Measurements from ENCODE around the gene FZD1.
"Not testable (repeated sequence)": the region's sequence is repeated elsewhere in the genome, so short reads cannot be mapped to it uniquely, and the experiment has no call there.

Gene FZD1

DNA sequence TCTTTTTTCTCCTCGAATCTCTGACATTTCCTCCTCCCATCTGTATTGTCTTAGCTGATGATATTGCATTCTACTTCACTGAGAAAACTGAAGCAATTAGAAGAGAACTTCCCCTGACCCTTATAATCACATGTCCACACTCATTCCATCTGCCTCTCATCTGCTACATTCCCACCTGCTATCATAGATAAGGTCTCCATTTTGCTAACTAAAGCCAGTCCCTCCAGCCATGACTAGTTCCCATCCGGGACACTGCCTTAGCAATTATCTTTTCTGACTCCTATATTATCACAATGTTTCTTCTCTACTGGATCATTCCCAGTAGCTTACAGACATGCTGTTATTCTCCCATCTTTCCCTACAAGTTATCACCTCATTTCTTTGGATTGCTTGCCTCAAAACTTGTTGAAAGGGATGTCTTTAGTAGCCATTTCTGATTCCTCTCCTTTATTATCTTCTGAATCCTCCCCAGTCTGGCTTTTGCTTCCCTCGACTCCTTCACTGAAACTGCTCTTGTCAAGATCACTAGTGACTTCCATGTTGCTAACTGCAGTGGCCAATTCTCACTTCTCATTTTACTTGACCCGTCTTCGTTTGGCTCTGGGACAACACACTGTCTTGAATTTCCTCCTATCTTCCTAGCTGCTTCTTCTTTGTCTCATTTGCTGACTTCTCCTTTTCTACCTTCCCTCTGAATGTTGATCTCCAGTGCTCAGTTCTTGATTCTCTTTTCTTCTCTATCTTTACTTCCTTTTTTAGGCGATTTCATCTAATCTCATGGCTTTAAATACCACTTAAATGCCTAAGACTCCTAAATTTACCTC is 35.9 kb downstream of the FZD1 start:
- Histone ChIP-seq H3K9me3 (no peaks in the 10 kb centered on the region), H3K27me3 (no peaks in the 10 kb centered on the region), H3K4me3 (ENCODE audit: low read depth, low read length) (no peak overlapping the region), H3K36me3 (no peaks in the 10 kb centered on the region), H3K4me1 (no peaks in the 10 kb centered on the region)
- no peak for DNase-seq
- no peak for TF ChIP-seq CTCF (IDR thresholded peaks at IDR 0.05; ENCODE audit: low read depth, low read length)

GRCh38 chr7:91302794-91303193 is 38.6 kb downstream of the FZD1 start:
- H3K4me3 ChIP-seq (ENCODE audit: low read depth, low read length) = no peak overlapping the region
- H3K36me3 ChIP-seq = no peaks in the 10 kb centered on the region
- H3K9me3 ChIP-seq = no peaks in the 10 kb centered on the region
- TF ChIP-seq CTCF (IDR thresholded peaks at IDR 0.05; ENCODE audit: low read depth, low read length) = no peak
- no peaks in the 10 kb centered on the region for H3K4me1 ChIP-seq
- no peaks in the 10 kb centered on the region for H3K27me3 ChIP-seq
- no peak for DNase-seq

- no peak for TF ChIP-seq CTCF (IDR thresholded peaks at IDR 0.05; ENCODE audit: low read depth, low read length)
- Histone ChIP-seq H3K4me1 (no peaks in the 10 kb centered on the region), H3K9me3 (no peaks in the 10 kb centered on the region), H3K27me3 (no peaks in the 10 kb centered on the region), H3K36me3 (no peaks in the 10 kb centered on the region), H3K4me3 (ENCODE audit: low read depth, low read length) (no peak overlapping the region)
- no peak for DNase-seq
Observed at GRCh38 chr7:91306266-91306665, 42.0 kb downstream of the FZD1 start.

DNA sequence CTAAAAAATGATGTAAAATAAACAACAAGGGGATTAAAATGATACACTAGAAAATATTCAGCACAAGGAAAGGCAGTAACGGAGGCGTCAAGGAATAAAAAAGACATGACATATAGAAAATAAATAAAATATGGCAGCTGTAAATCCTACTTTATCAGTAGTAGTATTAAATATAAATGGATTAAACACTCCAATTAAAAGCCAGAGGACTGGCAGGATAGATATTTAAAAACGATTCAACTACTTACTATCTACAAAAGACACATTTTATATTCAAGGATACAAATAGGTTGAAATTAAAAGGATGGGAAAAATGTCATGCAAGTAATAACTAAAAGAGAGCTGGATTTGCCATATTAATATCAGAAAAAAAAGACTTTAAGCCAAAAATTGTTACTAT is 43.2 kb downstream of the FZD1 start:
- no peak for DNase-seq
- Histone ChIP-seq H3K9me3 (no peaks in the 10 kb centered on the region), H3K36me3 (no peaks in the 10 kb centered on the region), H3K27me3 (no peaks in the 10 kb centered on the region), H3K4me1 (no peaks in the 10 kb centered on the region), H3K4me3 (ENCODE audit: low read depth, low read length) (no peak overlapping the region)
- no peak for TF ChIP-seq CTCF (IDR thresholded peaks at IDR 0.05; ENCODE audit: low read depth, low read length)

DNA sequence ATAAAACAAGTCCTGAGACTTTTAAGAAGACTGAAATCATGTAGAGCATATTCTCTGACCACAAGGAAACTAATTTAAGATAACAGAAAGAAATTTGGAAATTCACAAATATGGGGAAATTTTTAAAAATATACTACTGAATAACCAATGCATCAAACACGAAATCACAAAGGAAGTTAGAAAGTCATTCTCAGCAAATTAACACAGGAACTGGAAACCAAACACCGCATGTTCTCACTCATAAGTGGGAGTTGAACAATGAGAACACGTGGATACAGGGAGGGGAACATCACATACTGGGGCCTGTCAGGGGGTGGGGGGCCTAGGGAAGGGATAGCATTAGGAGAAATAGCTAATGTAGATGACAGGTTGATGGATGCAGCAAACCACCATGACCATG is 44.0 kb downstream of the FZD1 start:
- not testable (repeated sequence) for H3K27me3 ChIP-seq; H3K9me3 ChIP-seq; H3K36me3 ChIP-seq; DNase-seq; H3K4me3 ChIP-seq (ENCODE audit: low read depth, low read length); H3K4me1 ChIP-seq

DNA sequence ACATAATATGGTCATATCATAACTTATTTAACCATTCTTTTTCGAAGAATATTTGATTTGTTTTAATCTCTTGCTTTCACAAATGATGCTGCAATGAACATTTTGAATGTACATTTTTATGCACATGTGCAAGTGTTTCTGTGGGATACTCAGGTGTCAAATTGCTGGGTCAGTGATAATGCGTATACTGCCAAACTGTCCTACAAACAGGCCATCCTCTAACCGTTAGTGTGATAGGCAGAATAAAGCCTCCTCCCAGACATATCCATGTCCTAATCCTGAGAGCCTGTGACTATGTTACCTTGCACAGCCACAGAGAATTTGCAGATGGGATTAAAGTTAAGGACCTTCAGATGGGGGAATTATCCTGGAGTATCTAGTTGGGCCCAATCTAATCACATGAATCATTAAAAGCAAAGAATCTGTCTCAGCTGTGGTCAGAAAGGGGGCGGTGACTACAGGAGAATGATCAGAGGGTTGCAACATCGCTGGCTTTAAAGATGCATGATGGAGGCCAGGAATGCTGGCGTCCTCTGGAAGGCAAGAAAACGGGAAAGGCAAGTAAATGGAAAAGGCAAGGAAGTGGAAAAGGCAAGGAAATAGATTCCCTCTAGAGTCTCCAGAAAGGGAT is 46.7 kb downstream of the FZD1 start:
- TF ChIP-seq CTCF (IDR thresholded peaks at IDR 0.05; ENCODE audit: low read depth, low read length) = no peak
- no peak overlapping the region for H3K4me3 ChIP-seq (ENCODE audit: low read depth, low read length)
- H3K9me3 ChIP-seq = no peaks in the 10 kb centered on the region
- no peaks in the 10 kb centered on the region for H3K27me3 ChIP-seq
- H3K4me1 ChIP-seq = no peaks in the 10 kb centered on the region
- H3K36me3 ChIP-seq = no peaks in the 10 kb centered on the region
- DNase-seq = no peak
